WTC11 (cell line): Measurements from ENCODE around the gene PSMC6. TPM values are rescaled to one million over a fixed set of nuclear protein-coding genes. Genes with fewer than 3 reads are reported as not detected.

ENCODE experiments used
- ARID4B ChIP-seq: sonication (generic); formaldehyde crosslinking; IDR thresholded peaks from 2 replicates; pipeline ENCODE4 v1.8.0; 2023; ENCODE audit warnings: missing genetic modification reagents, mild to moderate bottlenecking, borderline replicate concordance
- KAT7 ChIP-seq: sonication (generic); formaldehyde crosslinking; IDR thresholded peaks from 2 replicates; pipeline ENCODE4 v1.8.1; 2023; ENCODE audit warnings: missing genetic modification reagents, mild to moderate bottlenecking, borderline replicate concordance
- MXD4 ChIP-seq: fragments of 250-450 bp; sonication (Bioruptor Pico); IDR thresholded peaks from 2 replicates; pipeline ENCODE4 v1.8.0; 2021; ENCODE audit warnings: mild to moderate bottlenecking, moderate library complexity, borderline replicate concordance
- SOX15 ChIP-seq: fragments of 250-450 bp; sonication (Bioruptor Pico); IDR thresholded peaks from 2 replicates; pipeline ENCODE4 v1.9.0; 2021; ENCODE audit warnings: mild to moderate bottlenecking
- TP53 ChIP-seq: sonication (generic); formaldehyde crosslinking; IDR thresholded peaks from 2 replicates; pipeline ENCODE4 v1.8.1; 2023; ENCODE audit warnings: mild to moderate bottlenecking, missing genetic modification reagents
- total RNA-seq: library from RNA; stranded (reverse); gene quantifications from 3 replicates; pipeline ENCODE4 v1.2.3, GENCODE V29; 2021

The PSMC6 gene
- total RNA-seq, 1 experiment from 2014 or later: 96.4 TPM

GRCh38 chr14:52776816-52777215 lies 69.8 kb downstream of the PSMC6 start (continued):
- TF ChIP-seq MXD4 (CRISPR knock-in tag) (no peak), KAT7 (CRISPR knock-in tag) (no peak), TP53 (CRISPR knock-in tag) (no peak), ARID4B (CRISPR knock-in tag) (no peak), SOX15 (CRISPR knock-in tag) (no peak)
- TF ChIP-seq, all 79 proteins: peak for 0

Other genes with a start within 250 kb of the PSMC6 start
- 10.9 to 11.4 TPM (median 11.3 TPM) in 3 replicates for gene TXNDC16, start 154.7 kb upstream of the PSMC6 start, total RNA-seq
- gene GPR137C, start 154.4 kb upstream of the PSMC6 start, total RNA-seq: 2.7 to 4.1 TPM (median 4.0 TPM) in 3 replicates
- 44.6 to 58.8 TPM (median 57.8 TPM) in 3 replicates for gene ERO1A, start 11.6 kb upstream of the PSMC6 start, total RNA-seq
- gene STYX, start 23.0 kb downstream of the PSMC6 start, total RNA-seq: 21.1 to 22.8 TPM (median 21.4 TPM) in 3 replicates
- 39.5 to 43.5 TPM (median 43.5 TPM) in 3 replicates for gene GNPNAT1, start 84.4 kb downstream of the PSMC6 start, total RNA-seq
- gene FERMT2, start 243.8 kb downstream of the PSMC6 start, total RNA-seq: 87.8 to 97.7 TPM (median 92.8 TPM) in 3 replicates